ENCODE measurements around the gene EYS.
"Not testable (repeated sequence)": the region's sequence is repeated elsewhere in the genome, so short reads cannot be mapped to it uniquely, and the experiment has no call there.

The EYS gene

DNA sequence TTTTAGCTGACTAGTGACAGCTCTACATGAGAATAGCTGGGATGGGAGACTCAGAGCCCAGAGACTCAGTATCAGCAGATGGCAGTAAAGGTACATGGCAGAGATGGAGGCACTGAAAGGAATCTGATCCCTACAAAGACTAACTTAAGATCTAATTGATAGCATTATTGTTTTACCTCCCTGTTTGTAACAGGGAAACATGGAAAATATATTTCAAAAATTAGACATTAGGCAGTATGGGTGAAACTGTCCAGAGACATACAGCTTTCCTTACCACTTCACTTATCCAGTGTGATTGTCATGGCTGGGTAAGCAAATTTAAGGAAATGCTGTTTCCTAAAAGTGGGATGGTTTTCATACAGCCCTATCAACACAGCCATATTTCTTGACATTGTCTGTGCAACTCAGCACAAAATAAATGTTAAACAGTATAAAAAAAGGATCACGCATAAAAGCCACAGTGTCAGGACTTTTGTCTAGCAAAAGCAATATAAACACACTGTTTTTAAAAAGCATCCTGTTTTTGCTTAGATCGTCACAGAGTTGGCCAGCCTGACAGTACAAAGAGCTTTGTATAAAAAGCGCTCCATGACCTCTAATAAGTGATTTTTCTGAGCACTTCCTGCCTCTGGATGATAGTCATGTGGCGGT, 1694.5 kb downstream of the EYS start:
- in situ Hi-C loops (cut with MboI; ENCODE audit: low sequenced_read_pairs): no loop called here

DNA sequence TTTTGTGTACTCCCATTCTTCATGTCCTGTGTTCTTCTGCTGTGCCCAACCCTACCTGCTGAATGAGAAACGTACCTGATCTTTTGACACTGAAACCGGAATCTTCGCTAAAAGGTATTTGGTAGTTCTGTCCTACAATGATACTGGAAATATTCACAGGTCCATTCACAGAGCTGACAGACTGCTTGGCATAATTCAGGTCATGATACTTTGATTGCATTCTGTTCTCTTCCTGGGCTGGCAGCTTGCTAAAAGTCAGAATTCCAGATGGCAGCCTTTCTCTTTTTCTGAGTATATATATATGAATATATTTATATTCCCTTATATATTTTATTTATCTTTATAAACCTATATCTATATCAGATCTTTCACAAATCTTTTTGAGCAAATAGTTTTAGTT, 1696.4 kb downstream of the EYS start:
- in situ Hi-C loops (cut with MboI; ENCODE audit: low sequenced_read_pairs): no loop called here

DNA sequence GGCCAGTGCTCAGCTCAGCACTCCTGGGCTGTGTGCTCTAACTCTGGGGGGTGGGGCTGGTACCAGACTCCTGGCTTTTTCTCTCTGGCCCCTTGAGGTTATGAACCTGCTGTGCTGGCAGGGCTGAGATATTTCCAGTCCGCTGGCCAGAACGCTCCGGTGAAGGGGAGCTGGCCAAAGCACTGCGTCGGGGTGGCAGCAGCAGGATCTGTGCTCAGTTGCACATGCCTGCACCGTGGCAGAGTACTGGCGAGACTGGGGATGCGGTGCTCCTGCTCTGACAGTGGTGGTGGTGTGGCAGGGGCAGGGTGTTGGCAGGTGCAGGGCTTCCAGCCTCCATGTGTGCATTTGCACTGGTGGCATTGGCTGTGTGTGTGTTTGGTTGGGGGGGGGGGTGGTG, 1697.0 kb downstream of the EYS start:
- in situ Hi-C loops (cut with MboI; ENCODE audit: low sequenced_read_pairs): no loop called here

DNA sequence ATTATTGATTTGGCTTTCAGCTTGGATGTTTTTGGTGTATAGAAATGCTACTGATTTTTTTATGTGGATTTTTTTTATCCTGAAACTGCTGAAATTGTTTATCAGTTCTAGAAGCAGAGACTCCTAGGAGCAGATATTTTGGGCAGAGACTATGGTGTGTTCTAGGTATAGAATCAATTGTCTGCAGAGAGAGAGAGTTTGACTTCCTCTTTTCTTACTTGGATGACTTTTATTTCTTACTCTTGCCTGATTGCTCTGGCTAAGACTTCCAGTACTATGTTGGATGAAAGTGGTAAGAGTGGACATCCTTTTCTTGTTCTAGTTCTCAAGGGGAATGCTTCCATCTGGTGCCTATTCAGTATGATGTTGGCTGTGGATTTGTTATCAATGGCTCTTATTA, 1700.8 kb downstream of the EYS start:
- in situ Hi-C loops (cut with MboI; ENCODE audit: low sequenced_read_pairs): no loop called here

DNA sequence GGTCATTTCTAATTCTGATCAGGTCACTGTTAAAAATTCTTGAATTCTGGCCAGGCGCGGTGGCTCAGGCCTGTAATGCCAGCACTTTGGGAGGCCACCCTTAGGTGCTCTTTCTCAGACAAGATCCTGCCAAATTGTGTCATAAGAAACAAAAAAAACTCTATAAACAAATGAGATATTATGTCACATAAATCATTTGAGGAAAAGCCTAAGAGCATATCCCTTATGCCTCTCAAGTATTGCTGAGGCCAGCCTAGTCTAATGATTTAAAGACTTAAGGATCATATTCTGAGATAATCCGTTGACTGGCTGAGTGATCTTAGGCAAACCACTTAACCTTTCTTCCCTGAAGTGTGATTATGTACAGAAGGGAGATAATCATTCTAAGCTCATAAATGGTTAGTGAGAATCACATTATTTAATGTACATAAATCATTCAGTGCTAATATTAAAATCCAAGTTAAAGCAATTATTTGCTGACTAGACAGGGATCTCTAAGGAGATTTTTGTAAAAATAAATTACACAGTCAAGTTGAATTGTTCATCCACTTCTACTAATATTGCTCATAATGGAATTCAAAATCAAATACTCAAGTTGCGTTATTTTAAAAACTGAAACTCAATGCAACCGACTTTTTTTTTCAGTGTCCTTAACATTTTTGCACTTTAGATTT, 1706.1 kb downstream of the EYS start:
- in situ Hi-C loops (cut with MboI; ENCODE audit: low sequenced_read_pairs): no loop called here

DNA sequence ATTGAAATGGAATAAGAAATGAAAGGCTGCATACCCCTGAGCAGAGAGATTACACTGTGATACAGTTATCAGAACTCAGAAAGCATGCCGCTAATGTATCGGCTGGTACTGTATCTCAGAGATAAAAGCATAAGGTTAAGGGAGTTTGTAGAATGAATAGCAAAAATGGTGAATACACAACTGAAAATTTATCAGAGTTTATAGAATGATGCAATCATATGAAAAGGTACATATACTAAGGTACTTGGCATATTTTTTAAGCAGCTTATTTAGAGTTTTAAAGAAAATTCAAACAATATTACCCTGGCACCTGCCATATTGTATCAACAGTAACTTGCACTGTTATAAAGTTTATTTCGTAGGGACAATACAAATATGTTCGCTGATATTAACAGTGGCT, 1707.4 kb downstream of the EYS start:
- in situ Hi-C loops (cut with MboI; ENCODE audit: low sequenced_read_pairs): no loop called here

DNA sequence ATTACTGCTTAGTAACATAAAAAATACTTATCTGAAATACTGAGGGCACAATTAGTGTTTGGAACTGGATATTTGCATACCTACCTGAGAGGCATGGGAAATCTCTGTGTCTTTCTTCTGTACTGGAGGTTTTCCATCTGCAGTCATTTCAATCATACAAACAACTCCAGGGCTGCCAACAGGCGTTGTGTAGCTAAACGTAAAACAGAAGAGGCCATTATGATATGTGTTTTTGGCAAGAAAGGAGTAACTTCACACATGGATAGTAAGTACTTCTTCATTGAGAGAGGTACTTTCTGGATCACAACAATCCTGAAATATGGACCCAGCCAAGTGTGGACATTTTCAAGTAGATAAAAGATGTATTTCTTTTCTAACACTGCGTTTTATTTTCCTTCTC, 1708.0 kb downstream of the EYS start:
- in situ Hi-C loops (cut with MboI; ENCODE audit: low sequenced_read_pairs): no loop called here

DNA sequence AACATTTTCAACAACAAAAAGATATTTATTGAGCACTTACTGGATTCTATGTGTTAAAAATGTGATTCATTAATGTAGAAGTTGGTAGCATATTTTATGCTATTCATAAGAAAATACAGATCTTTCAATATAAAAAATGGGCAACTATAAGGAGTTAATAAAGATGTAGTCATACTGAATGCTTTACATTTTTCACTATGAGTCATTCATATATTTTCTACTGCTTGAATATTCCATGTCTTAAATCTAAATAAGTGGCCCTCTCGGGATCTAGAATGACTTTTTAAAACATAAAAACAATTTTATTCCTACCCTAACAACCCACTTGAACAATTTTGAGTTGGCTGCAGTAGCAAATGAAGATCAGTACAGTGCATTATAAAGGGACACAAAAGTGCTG, 1709.3 kb downstream of the EYS start:
- in situ Hi-C loops (cut with MboI; ENCODE audit: low sequenced_read_pairs): no loop called here

DNA sequence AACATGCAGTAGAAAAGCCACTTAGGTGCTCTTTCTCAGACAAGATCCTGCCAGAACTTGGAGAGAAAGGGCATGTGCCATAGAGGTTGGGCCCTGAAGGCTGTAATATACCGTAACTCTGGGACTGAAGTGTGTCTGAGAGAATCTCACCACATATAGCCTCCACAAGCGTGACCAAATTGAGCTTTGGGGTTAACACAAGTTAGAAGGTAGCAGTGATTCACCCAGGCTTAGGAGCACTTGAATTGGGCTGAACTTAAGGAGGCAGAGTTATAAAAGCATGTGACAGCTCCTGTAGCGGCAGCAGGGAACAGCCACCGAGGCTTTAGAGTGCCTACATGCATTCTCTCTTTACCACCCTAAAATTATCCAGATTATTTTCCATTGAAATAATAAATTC, 1709.8 kb downstream of the EYS start:
- in situ Hi-C loops (cut with MboI; ENCODE audit: low sequenced_read_pairs): no loop called here

DNA sequence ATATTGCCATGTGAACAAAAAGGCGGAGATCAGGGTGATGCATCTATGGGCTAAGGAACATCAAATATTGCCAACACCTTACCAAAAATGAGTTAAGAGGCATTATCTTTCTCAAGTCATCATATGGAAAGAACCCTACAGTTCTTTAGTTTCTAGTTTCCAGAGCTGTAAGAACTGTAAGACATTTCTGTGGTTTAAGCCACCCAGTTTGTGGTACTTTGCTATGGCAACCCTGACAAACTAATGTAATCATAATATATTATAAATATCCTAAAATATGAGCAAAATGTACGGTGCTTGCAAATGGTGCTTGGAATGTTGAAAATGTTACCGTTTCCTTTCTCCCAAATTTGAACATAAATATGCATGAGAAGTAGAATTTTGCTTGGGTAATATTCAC, 1721.8 kb downstream of the EYS start:
- in situ Hi-C loops (cut with MboI; ENCODE audit: low sequenced_read_pairs): no loop called here

DNA sequence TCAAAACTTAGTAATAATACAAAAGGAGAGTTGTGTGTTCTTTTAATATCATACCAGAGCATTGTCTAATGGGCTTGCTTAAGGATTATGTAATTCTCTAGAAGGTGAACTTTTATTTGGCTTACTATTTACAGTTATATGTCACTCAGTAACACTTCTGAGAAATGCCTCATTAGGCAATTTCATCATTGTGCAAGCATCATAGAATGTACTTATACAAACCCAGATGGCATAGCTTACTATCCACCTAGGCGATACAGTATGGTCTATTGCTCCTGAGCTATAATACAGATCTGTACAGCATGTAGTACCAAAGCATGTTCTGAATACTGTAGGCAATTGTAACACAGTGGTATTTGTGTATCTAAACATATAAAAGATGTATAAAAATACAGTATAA, 1731.3 kb downstream of the EYS start:
- in situ Hi-C loops (cut with MboI; ENCODE audit: low sequenced_read_pairs): no loop called here

DNA sequence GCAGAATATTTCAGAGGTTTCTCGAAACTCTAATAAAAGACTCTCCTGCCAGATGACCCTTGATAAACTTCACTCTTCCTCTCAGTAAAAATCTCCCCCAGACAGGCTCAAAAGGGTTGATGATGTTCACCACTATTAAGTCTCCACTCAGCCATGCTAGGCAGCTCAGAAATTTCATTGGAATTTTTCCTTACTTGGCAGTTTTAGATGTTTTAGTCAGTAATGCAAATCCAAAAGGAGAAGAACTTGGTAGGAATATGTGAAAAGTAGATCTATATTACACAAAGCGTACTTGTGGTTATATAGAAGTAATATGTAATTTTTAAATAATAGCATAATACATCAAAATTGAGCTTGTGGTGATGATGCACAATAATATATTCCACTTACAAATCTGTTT, 1738.4 kb downstream of the EYS start:
- in situ Hi-C loops (cut with MboI; ENCODE audit: low sequenced_read_pairs): no loop called here

DNA sequence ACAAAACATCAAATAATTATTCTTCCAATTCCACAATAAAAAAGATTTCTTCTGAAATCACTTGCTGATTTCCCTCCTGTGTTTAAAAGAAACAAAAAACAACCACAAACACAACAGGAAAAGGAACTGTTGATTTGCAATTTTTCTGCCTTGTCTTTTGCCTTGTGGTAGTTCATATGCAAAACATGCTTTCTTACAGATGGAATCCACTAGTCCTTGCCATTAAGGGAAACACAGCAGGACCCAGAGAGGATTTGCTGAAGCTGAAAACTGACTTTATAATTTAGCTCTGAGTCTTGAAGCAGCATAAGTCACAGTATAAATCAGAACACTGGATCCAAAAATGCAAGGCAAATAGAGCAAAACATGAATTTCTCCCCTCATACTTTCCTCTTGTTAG, 1742.7 kb downstream of the EYS start:
- in situ Hi-C loops (cut with MboI; ENCODE audit: low sequenced_read_pairs): no loop called here

DNA sequence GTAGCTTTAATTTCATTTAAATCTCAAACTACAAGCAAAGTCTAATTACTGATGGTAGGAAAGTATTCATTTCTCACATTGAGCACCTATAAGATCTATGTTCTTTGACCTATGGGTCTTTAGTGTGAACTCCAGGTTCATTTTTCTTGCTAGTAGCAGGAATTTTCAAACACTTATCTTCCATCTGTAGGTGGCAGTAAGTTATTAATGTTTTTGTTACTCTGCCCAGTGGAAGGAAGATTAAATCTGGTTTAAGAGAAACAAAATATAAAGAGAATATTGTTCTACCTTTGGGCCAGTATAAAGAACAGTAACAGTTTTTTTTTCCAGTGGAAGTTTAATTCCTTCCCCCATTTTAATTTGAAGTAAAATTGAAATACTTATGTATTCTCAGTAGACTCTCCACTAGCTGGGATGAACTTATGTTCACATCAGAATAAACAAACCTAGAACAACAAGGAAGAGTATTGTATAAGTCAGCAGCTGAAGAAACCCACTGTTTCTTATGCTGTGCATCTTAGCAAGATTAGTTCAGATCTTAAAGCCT, 1743.2 kb downstream of the EYS start:
- in situ Hi-C loops (cut with MboI; ENCODE audit: low sequenced_read_pairs): no loop called here

DNA sequence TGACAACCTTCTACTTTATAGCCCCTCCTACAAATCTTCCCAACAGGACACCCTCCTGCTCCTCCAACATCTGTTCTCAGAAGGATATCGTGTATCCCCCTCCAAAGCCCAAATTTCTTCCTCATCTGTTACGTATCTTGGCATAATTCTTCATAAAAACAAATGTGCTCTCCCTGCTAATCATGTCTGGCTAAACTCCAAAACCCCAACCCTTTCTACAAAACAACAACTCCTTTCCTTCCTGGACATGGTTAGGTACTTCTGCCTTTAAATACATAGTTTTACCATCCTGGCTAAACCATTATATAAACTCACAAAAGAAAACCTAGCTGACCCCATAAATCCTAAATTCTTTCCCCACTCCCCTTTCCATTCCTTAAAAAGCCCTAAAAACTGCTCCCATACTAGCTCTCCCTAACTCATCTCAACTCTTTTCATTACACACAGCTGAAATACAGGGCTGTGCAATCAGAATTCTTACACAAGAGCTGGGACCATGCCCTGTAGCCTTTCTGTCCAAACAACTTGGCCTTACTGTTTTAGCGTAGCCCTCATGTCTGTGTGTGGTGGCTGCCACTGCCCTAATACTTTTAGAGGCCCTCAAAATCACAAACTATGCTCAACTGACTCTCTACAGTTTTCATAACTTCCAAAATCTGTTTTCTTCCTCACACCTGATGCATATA, 1753.5 kb downstream of the EYS start:
- in situ Hi-C loops (cut with MboI; ENCODE audit: low sequenced_read_pairs): not testable (repeated sequence)

DNA sequence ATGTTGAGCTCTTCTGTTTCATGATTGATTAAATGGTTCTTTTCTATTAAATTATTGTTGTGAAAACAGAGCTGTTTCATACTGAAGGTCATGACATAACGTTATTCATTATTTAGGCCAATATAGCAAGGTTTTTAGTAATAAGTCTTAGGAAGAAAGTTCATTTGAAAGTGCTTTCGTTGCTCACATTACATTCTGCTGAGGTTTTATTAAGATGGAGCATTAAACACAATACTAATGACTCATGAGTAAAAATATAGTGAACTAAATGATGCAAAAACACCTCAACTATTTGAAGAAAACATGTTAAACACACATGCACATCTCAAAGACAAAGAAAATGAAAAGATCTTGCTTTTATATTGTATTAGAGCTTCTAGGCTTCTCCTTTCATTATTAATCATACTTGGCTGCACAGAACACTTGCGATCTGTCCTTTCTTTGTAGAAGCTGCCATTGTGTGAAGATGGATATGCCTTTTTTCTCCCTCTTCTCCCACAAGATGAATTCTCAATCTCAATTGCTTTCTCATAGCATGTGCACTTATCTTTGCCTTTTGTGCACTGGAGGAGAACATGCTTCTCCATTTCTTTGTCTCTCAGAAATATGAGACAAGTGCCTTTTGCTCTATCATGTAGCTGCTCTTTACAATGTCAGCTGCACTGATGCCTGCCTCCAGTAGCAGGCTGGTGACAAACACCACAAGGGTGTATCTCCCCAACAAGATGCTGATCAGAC, 1759.1 kb downstream of the EYS start:
- in situ Hi-C loops (cut with MboI; ENCODE audit: low sequenced_read_pairs): no loop called here

DNA sequence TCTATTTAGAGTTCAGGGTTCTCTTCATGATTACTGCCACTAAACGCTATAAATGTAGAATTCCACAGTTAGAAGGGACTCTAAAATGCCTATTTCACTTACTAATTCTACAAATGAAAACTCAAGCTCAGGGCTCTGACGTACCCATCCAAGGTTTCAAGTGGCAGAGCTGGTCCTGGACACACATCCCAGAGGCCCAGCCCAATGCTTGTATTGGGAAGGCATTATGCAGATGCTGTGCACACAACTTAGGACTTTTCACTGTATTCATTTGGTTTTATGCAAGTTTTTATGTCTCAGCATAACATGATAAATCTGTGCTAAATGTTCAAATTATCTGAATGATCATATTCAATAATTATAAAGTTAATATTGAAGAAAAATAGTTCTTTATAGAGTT, 1761.0 kb downstream of the EYS start:
- in situ Hi-C loops (cut with MboI; ENCODE audit: low sequenced_read_pairs): no loop called here

DNA sequence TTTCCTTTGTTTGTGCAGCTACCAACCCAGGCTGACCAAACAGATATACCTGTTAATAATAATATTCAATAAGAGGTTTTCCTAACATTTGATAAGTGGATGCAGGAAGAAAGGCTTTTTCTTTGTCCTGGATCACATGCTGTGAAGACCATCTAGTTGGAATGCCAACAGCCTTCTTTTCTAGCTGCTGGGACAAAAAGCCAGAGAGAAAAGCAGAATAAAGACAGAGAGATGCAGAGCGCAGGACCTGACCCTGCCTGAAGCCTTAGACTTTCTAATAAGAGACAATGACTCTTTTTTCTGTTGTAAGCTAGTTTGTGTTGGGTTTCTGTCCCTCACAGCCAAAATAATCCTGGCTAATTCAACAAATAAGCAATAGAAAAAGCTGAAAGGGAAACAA, 1763.2 kb downstream of the EYS start:
- in situ Hi-C loops (cut with MboI; ENCODE audit: low sequenced_read_pairs): no loop called here

DNA sequence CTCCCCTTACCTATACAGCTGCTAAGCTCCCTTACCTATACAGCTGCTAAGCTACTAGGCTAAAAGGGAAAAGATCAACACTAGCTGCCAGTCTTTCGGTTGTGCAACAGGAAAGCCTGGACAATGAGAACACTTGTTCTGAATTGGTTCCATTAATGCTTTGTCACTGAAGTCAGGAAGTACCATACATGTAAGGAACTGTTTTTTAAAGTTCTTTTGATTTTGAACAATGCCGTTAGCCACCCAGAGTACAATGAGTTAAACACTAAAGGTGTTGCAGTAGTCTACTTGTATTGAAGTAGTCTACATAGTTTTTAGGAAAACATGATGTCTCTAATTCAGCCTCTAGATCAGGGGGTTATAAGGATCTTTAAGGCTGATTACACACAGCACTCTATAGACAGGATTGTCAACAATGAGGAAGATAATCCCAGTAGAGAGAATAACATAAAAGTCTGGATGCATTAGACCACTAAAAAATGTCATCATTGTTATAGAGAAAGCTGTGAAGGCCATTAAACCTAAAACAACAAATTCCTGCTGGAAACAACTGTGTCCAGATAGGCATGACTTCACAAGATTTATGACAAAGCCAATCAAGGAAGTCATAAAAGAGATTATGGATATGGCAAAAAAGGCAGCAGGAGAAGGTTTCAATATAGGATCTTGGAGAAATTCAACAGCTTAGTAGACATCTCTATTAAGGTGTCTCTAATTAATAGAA, 1765.1 kb downstream of the EYS start:
- in situ Hi-C loops (cut with MboI; ENCODE audit: low sequenced_read_pairs): no loop called here

DNA sequence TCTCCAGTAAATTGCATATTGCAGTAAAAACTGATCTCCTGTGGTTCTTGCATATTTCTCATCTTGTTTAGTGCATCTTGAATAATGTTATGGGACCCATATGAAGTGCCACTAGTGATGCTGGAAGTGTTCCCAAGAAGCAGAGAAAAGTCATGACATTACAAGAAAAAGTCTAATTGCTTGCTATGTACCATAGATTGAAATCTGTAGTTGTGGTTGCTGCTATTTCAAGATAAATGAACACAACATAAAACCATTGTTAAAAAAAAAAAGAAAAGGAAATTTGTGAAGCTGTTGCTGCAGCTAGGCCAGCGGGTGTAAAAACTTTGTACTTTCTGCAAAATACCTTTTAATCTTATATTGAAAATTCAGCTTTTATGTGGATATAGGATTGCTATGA, 1767.0 kb downstream of the EYS start:
- in situ Hi-C loops (cut with MboI; ENCODE audit: low sequenced_read_pairs): no loop called here

DNA sequence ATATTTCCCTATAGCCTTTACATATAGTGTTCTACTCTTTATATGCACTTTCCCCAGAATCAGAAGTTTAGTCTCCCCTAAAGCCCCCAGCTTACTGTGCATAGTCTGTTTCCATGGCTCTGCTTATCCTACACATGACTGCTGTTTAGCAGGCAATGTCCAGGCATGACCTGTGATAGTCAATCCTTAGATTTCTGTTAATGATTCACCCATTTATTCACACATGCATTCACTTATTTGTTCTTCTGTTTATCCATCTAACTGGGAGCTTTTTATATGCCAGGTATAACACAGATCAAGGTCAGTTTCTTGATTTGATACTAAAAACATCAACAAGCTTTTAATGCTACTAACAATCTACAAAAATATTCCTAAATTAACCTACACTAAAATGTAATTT, 1770.6 kb downstream of the EYS start:
- in situ Hi-C loops (cut with MboI; ENCODE audit: low sequenced_read_pairs): no loop called here
